ENCODE measurements around the gene G2E3. TPM values are rescaled to one million over a fixed set of nuclear protein-coding genes. Genes with fewer than 3 reads are reported as not detected.

Gene G2E3
- polyA plus RNA-seq, 1 experiment = 21.7 TPM

DNA sequence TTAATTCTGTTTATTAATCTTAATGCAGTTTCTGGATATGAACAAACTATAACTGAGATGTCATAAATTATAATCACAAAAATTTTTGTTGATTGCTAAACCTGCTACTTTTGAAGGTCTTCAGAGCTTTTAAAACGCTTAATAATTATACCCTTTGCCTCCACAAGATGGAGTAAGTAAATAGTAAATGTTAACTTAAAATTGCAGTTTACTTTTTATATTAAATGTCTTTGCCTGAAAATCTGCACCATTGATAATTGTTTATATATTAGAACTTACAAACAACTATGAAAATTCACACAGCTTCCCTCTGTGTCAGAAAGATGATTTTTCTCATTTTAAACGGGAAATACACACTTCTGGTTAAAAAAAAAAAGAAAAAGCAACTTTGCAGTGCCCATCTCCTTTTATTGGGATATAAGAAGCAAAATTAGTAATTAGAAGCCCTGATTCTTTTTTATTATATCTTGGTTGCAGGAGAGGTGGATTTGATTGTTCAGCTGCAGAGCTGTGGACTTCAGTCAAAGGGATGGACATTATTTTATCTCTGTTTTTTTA is 98.7 kb downstream of the G2E3 start:
- Histone ChIP-seq H3K9me3 (ENCODE audit: control insufficient read depth, insufficient read depth, low read length) (no peaks in the 10 kb centered on the region), H3K27ac (ENCODE audit: low read depth, low read length) (no peak overlapping the region), H3K4me3 (ENCODE audit: low read depth, low read length) (no peak overlapping the region), H3K27me3 (ENCODE audit: control insufficient read depth, insufficient read depth, low read length) (no peaks in the 10 kb centered on the region)
- TF ChIP-seq CTCF (IDR thresholded peaks at IDR 0.05; ENCODE audit: low read depth, low read length) = peak; percentile 40
- CTCF ChIA-PET = interaction anchor here (0.6 to 1.1 kb wide), 5 partner anchors 14 to 251 kb away, joined by 3 to 5 read pairs (median 3); partner anchors contain the start of gene SCFD1
- POLR2A ChIA-PET = no interaction called here
- DNase-seq (ENCODE audit: low read depth, low spot score) = no peak

DNA sequence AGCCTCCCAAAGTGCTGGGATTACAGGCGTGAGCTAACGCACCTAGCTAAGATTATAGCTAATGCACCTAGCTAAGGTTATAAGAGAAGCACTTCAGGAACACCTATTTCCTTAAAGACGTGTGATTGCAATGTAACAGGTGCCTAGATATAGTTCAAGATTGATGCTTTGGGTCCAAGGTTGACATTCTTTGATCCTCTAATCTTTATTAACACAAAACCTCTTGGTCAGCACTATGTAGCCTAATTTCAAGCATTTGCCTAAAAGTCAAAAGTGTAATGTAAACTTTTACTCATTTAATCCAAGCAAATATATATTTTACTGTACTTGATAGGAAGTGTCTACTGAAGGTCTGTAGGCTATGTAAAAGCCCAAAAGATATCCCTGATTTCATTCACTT is 99.7 kb downstream of the G2E3 start:
- Histone ChIP-seq H3K27ac (ENCODE audit: low read depth, low read length) (no peak overlapping the region), H3K4me3 (ENCODE audit: low read depth, low read length) (no peak overlapping the region), H3K9me3 (ENCODE audit: control insufficient read depth, insufficient read depth, low read length) (no peaks in the 10 kb centered on the region), H3K27me3 (ENCODE audit: control insufficient read depth, insufficient read depth, low read length) (no peaks in the 10 kb centered on the region)
- TF ChIP-seq CTCF (IDR thresholded peaks at IDR 0.05; ENCODE audit: low read depth, low read length) = no peak
- ChIA-PET CTCF (no interaction called here), POLR2A (no interaction called here)
- no peak for DNase-seq (ENCODE audit: low read depth, low spot score)

DNA sequence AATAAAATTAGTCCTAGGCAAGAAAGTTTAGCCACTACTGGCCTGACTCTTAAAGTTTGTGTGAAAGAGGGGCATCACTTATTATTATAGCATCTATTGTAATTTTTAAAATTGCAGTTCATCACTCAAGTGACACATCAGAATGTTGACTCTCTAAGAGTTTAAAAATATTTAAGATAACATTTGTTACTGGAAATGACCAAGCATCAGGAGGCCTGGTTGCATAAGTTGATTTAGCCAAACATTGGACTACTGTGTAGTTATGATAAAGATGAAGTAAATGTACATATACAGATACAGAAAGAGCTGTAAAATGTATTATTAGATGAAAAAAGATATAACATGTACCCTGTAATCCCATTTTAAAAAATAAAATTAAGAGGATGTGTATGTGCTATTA is 110.6 kb downstream of the G2E3 start:
- Histone ChIP-seq H3K9me3 (ENCODE audit: control insufficient read depth, insufficient read depth, low read length) (no peaks in the 10 kb centered on the region), H3K4me3 (ENCODE audit: low read depth, low read length) (no peak overlapping the region), H3K27me3 (ENCODE audit: control insufficient read depth, insufficient read depth, low read length) (no peaks in the 10 kb centered on the region), H3K27ac (ENCODE audit: low read depth, low read length) (no peak overlapping the region)
- no peak for DNase-seq (ENCODE audit: low read depth, low spot score)
- CTCF ChIA-PET = no interaction called here
- TF ChIP-seq CTCF (IDR thresholded peaks at IDR 0.05; ENCODE audit: low read depth, low read length) = no peak
- POLR2A ChIA-PET = no interaction called here

Small RNA genes lying within 50 kb of the gene (small RNA-seq; reads per million reads assigned to genes)
- not detected for gene RF02271 (ENCODE audit: insufficient read length, low read depth)

Other genes starting within 250 kb of the G2E3 start
- gene SCFD1, start 63.2 kb downstream of the G2E3 start, polyA plus RNA-seq (2011; rRNA removed) = 109 and 160 TPM in 2 replicates